Chondrocyte (in vitro differentiated cells): ENCODE data around the gene ZNF536. TPM values are rescaled to one million over a fixed set of nuclear protein-coding genes. Genes with fewer than 3 reads are reported as not detected.

Experiments
- DNase-seq: peaks from one replicate; pipeline ENCODE4 v3.0.0; 2021; ENCODE audit warnings: mixed read lengths, low spot score
- H3K27ac Mint-ChIP-seq: one replicate; pipeline ENCODE4 v1.8.0; 2021; ENCODE audit warnings: mild to moderate bottlenecking, moderate library complexity, mixed read lengths; ENCODE audit not compliant: unreplicated experiment
- H3K27me3 Mint-ChIP-seq: 2 replicates; pipeline ENCODE4 v1.8.0; 2021; ENCODE audit warnings: low read depth, mixed read lengths
- H3K36me3 Mint-ChIP-seq: 2 replicates; pipeline ENCODE4 v1.8.0; 2021; ENCODE audit warnings: low read depth, mixed read lengths
- H3K4me1 Mint-ChIP-seq: 2 replicates; pipeline ENCODE4 v1.8.0; 2021; ENCODE audit warnings: low read depth, mild to moderate bottlenecking, mixed read lengths
- H3K4me3 Mint-ChIP-seq: one replicate; pipeline ENCODE4 v1.8.0; 2021; ENCODE audit warnings: mild to moderate bottlenecking, moderate library complexity, mixed read lengths; ENCODE audit not compliant: unreplicated experiment
- H3K9me3 Mint-ChIP-seq: 2 replicates; pipeline ENCODE4 v1.8.0; 2021; ENCODE audit warnings: low read depth, mixed read lengths
- total RNA-seq: library from RNA; stranded (reverse); gene quantifications from 3 replicates; pipeline ENCODE4 v1.2.1, GENCODE V29; 2021
- TF ChIP-seq, protein P1 (sequence below): fragments of 200-600 bp; sonication (generic); IDR thresholded peaks from 2 replicates; pipeline ENCODE4 v1.5.0; 2021; ENCODE audit warnings: antibody characterized with exemption, mild to moderate bottlenecking, moderate library complexity

ZNF536 gene
- total RNA-seq, 1 donor from 2014 or later = not detected

DNA sequence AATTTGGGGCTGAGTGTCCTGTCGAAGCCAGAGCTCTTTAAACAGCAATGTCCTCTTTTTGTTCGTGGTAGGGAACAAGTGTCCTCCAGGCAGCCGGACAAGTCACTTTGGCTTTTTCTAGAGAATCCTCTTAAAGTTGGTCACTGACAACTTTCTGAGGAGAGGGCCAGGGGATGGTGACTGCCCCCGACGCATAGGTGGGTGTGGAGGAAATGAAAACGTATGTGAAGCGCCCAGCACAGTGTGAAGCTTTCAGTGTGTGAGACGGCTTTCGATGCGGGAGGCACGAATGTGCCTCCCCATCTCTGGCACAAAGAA is 45.8 kb upstream of the ZNF536 start:
- Mint-ChIP-seq H3K9me3 (peaks cover 17% of the 10 kb centered on the region), H3K27me3 (no peaks in the 10 kb centered on the region), H3K36me3 (no peaks in the 10 kb centered on the region), H3K4me1 (no peaks in the 10 kb centered on the region), H3K27ac (no peak overlapping the region), H3K4me3 (no peak overlapping the region)
- TF ChIP-seq, protein P1, sequence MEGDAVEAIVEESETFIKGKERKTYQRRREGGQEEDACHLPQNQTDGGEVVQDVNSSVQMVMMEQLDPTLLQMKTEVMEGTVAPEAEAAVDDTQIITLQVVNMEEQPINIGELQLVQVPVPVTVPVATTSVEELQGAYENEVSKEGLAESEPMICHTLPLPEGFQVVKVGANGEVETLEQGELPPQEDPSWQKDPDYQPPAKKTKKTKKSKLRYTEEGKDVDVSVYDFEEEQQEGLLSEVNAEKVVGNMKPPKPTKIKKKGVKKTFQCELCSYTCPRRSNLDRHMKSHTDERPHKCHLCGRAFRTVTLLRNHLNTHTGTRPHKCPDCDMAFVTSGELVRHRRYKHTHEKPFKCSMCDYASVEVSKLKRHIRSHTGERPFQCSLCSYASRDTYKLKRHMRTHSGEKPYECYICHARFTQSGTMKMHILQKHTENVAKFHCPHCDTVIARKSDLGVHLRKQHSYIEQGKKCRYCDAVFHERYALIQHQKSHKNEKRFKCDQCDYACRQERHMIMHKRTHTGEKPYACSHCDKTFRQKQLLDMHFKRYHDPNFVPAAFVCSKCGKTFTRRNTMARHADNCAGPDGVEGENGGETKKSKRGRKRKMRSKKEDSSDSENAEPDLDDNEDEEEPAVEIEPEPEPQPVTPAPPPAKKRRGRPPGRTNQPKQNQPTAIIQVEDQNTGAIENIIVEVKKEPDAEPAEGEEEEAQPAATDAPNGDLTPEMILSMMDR = no peak
- no peak for DNase-seq

- no peak overlapping the region for H3K27ac Mint-ChIP-seq
- H3K9me3 Mint-ChIP-seq = peaks cover 20% of the 10 kb centered on the region
- H3K27me3 Mint-ChIP-seq = no peaks in the 10 kb centered on the region
- no peak overlapping the region for H3K4me3 Mint-ChIP-seq
- no peak for DNase-seq
- H3K4me1 Mint-ChIP-seq = no peaks in the 10 kb centered on the region
- no peaks in the 10 kb centered on the region for H3K36me3 Mint-ChIP-seq
- TF ChIP-seq, protein P1 = no peak
These were observed 44.9 kb upstream of the ZNF536 start for GRCh38 chr19:30327331-30327730.

DNA sequence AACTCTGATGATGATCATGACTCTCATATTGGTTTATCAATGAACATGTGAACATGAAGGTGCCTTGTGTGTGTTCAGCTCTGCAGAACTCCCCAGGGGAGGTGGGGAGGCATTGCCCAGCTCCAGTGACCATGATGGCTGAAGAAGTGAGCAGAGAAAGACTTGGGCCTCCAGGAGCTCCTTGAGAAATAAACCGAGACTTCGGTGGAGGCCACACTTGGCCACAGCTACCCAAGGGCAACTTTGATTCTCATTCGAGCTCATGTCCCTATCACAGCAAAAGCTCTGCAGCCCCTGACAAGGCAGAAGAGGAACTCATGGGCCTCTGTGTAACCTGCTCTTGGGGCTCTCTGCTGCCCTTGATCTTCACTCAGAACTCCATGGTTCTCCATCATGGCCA is 44.1 kb upstream of the ZNF536 start:
- TF ChIP-seq, protein P1 = no peak
- Mint-ChIP-seq H3K9me3 (peaks cover 21% of the 10 kb centered on the region), H3K4me1 (no peaks in the 10 kb centered on the region), H3K27me3 (no peaks in the 10 kb centered on the region), H3K4me3 (no peak overlapping the region), H3K36me3 (no peaks in the 10 kb centered on the region), H3K27ac (no peak overlapping the region)
- no peak for DNase-seq

GRCh38 chr19:30330266-30330665 is 41.9 kb upstream of the ZNF536 start:
- Mint-ChIP-seq H3K9me3 (peaks cover 15% of the 10 kb centered on the region), H3K4me1 (no peaks in the 10 kb centered on the region), H3K4me3 (no peak overlapping the region), H3K27ac (no peak overlapping the region), H3K36me3 (no peaks in the 10 kb centered on the region), H3K27me3 (no peaks in the 10 kb centered on the region)
- no peak for DNase-seq
- TF ChIP-seq, protein P1 = no peak

GRCh38 chr19:30332445-30333234 is 39.5 kb upstream of the ZNF536 start:
- peaks cover 16% of the 10 kb centered on the region for H3K9me3 Mint-ChIP-seq
- no peak for DNase-seq
- H3K4me3 Mint-ChIP-seq = no peak overlapping the region
- TF ChIP-seq, protein P1 = no peak
- no peaks in the 10 kb centered on the region for H3K36me3 Mint-ChIP-seq
- H3K4me1 Mint-ChIP-seq = no peaks in the 10 kb centered on the region
- H3K27ac Mint-ChIP-seq = no peak overlapping the region
- no peaks in the 10 kb centered on the region for H3K27me3 Mint-ChIP-seq
